ENCODE measurements around the gene SLC9A7.

SLC9A7 gene

GRCh38 chrX:46588263-46588662, 170.7 kb downstream of the SLC9A7 start:
- H3K9me3 ChIP-seq (replicated peaks; ENCODE audit: insufficient read depth, low read length), result no peaks in the 10 kb centered on the region
- DNase-seq, result no peak
- no peaks in the 10 kb centered on the region for H3K36me3 ChIP-seq (replicated peaks; ENCODE audit: insufficient read depth, low read length)
- H3K27me3 ChIP-seq (replicated peaks; ENCODE audit: insufficient read depth, low read length), result no peaks in the 10 kb centered on the region
- H3K9ac ChIP-seq (ENCODE audit: low read length), result no peak overlapping the region
- no peak overlapping the region for H3K4me2 ChIP-seq (ENCODE audit: low read depth, low read length)
- H3F3A ChIP-seq (ENCODE audit: insufficient read depth, low read length), result no peaks in the 10 kb centered on the region
- no peaks in the 10 kb centered on the region for H3K79me2 ChIP-seq (ENCODE audit: low read length)
- no peaks in the 10 kb centered on the region for H3K9me2 ChIP-seq (replicated peaks; ENCODE audit: insufficient read depth, low read length)
- no peak overlapping the region for H3K27ac ChIP-seq (ENCODE audit: low read length)
- H3K4me3 ChIP-seq (ENCODE audit: low read length), result no peak overlapping the region
- no peak overlapping the region for H2AFZ ChIP-seq (ENCODE audit: low read length)
- H3K4me1 ChIP-seq (ENCODE audit: low read length), result no peaks in the 10 kb centered on the region
- TF ChIP-seq CTCF (IDR thresholded peaks at IDR 0.05; ENCODE audit: low read length), result no peak
- no peaks in the 10 kb centered on the region for H4K20me1 ChIP-seq (ENCODE audit: insufficient read depth, low read length)

- DNase-seq, result no peak
- no peaks in the 10 kb centered on the region for H3K27me3 ChIP-seq (replicated peaks; ENCODE audit: insufficient read depth, low read length)
- H3K36me3 ChIP-seq (replicated peaks; ENCODE audit: insufficient read depth, low read length), result no peaks in the 10 kb centered on the region
- no peak overlapping the region for H2AFZ ChIP-seq (ENCODE audit: low read length)
- no peaks in the 10 kb centered on the region for H3K9me2 ChIP-seq (replicated peaks; ENCODE audit: insufficient read depth, low read length)
- no peak overlapping the region for H3K9ac ChIP-seq (ENCODE audit: low read length)
- no peaks in the 10 kb centered on the region for H3K79me2 ChIP-seq (ENCODE audit: low read length)
- H3K4me3 ChIP-seq (ENCODE audit: low read length), result no peak overlapping the region
- H3K9me3 ChIP-seq (replicated peaks; ENCODE audit: insufficient read depth, low read length), result no peaks in the 10 kb centered on the region
- TF ChIP-seq EZH2phosphoT487 (IDR thresholded peaks at IDR 0.05; ENCODE audit: low read length) (no peak), EZH2 (optimal IDR thresholded peaks at IDR 0.05; ENCODE audit: low read depth, low read length) (no peak), CTCF (IDR thresholded peaks at IDR 0.05; ENCODE audit: low read length) (no peak)
- H3K4me1 ChIP-seq (ENCODE audit: low read length), result no peaks in the 10 kb centered on the region
- no peaks in the 10 kb centered on the region for H3F3A ChIP-seq (ENCODE audit: insufficient read depth, low read length)
- H3K4me2 ChIP-seq (ENCODE audit: low read depth, low read length), result no peak overlapping the region
- H3K27ac ChIP-seq (ENCODE audit: low read length), result no peak overlapping the region
- no peaks in the 10 kb centered on the region for H4K20me1 ChIP-seq (ENCODE audit: insufficient read depth, low read length)
These were observed 171.2 kb downstream of the SLC9A7 start for GRCh38 chrX:46587753-46588171.

- Histone ChIP-seq H3F3A (ENCODE audit: insufficient read depth, low read length) (no peaks in the 10 kb centered on the region), H3K4me1 (ENCODE audit: low read length) (no peaks in the 10 kb centered on the region), H3K79me2 (ENCODE audit: low read length) (no peaks in the 10 kb centered on the region; the same call in 1 of the 2 replicates), H3K27me3 (replicated peaks; ENCODE audit: insufficient read depth, low read length) (no peaks in the 10 kb centered on the region), H3K9ac (ENCODE audit: low read length) (no peak overlapping the region), H3K9me2 (replicated peaks; ENCODE audit: insufficient read depth, low read length) (no peaks in the 10 kb centered on the region), H3K4me3 (ENCODE audit: low read length) (no peak overlapping the region), H3K9me3 (replicated peaks; ENCODE audit: insufficient read depth, low read length) (no peaks in the 10 kb centered on the region), H4K20me1 (ENCODE audit: insufficient read depth, low read length) (no peaks in the 10 kb centered on the region), H2AFZ (ENCODE audit: low read length) (no peak overlapping the region), H3K4me2 (ENCODE audit: low read depth, low read length) (no peak overlapping the region), H3K36me3 (replicated peaks; ENCODE audit: insufficient read depth, low read length) (no peaks in the 10 kb centered on the region), H3K27ac (ENCODE audit: low read length) (no peak overlapping the region)
- DNase-seq, result no peak
- no peak for TF ChIP-seq EZH2phosphoT487 (IDR thresholded peaks at IDR 0.05; ENCODE audit: low read length)
- no peak for TF ChIP-seq CTCF (IDR thresholded peaks at IDR 0.05; ENCODE audit: low read length)
These were observed 171.8 kb downstream of the SLC9A7 start for GRCh38 chrX:46587158-46587557.

- no peaks in the 10 kb centered on the region; the same call in 1 of the 2 replicates for H3K79me2 ChIP-seq (ENCODE audit: low read length)
- no peak overlapping the region for H3K9ac ChIP-seq (ENCODE audit: low read length)
- H3K36me3 ChIP-seq (replicated peaks; ENCODE audit: insufficient read depth, low read length), result no peaks in the 10 kb centered on the region
- no peak overlapping the region for H3K4me2 ChIP-seq (ENCODE audit: low read depth, low read length)
- no peaks in the 10 kb centered on the region for H3F3A ChIP-seq (ENCODE audit: insufficient read depth, low read length)
- H3K9me3 ChIP-seq (replicated peaks; ENCODE audit: insufficient read depth, low read length), result no peaks in the 10 kb centered on the region
- no peak for TF ChIP-seq CTCF (IDR thresholded peaks at IDR 0.05; ENCODE audit: low read length)
- TF ChIP-seq EZH2 (optimal IDR thresholded peaks at IDR 0.05; ENCODE audit: low read depth, low read length), result no peak
- TF ChIP-seq EZH2phosphoT487 (IDR thresholded peaks at IDR 0.05; ENCODE audit: low read length), result no peak
- no peak overlapping the region for H3K4me3 ChIP-seq (ENCODE audit: low read length)
- no peak overlapping the region for H2AFZ ChIP-seq (ENCODE audit: low read length)
- H3K27me3 ChIP-seq (replicated peaks; ENCODE audit: insufficient read depth, low read length), result no peaks in the 10 kb centered on the region
- no peaks in the 10 kb centered on the region for H4K20me1 ChIP-seq (ENCODE audit: insufficient read depth, low read length)
- H3K9me2 ChIP-seq (replicated peaks; ENCODE audit: insufficient read depth, low read length), result no peaks in the 10 kb centered on the region
- no peak overlapping the region for H3K27ac ChIP-seq (ENCODE audit: low read length)
- H3K4me1 ChIP-seq (ENCODE audit: low read length), result no peaks in the 10 kb centered on the region
- DNase-seq, result no peak
These were observed 174.2 kb downstream of the SLC9A7 start for GRCh38 chrX:46584736-46585135.

All from MM.1S (cell line).